Measurements from ENCODE around the gene RIMS1.
"Not testable (repeated sequence)": the region's sequence is repeated elsewhere in the genome, so short reads cannot be mapped to it uniquely, and the experiment has no call there.

The RIMS1 gene

GRCh38 chr6:72246926-72247325 is 360.6 kb downstream of the RIMS1 start:
- DNase-seq (ENCODE audit: low spot score), result no peak

- no peak for DNase-seq (ENCODE audit: low spot score)
Measured at GRCh38 chr6:72248621-72249020, 362.3 kb downstream of the RIMS1 start.

- no peak for DNase-seq (ENCODE audit: low spot score)
Measured at GRCh38 chr6:72250664-72251063, 364.3 kb downstream of the RIMS1 start.

- no peak for DNase-seq (ENCODE audit: low spot score)
Measured at GRCh38 chr6:72260489-72260888, 374.1 kb downstream of the RIMS1 start.

- DNase-seq (ENCODE audit: low spot score), result no peak
Measured at GRCh38 chr6:72261554-72261953, 375.2 kb downstream of the RIMS1 start.

GRCh38 chr6:72262254-72262653 is 375.9 kb downstream of the RIMS1 start:
- no peak for DNase-seq (ENCODE audit: low spot score)

- no peak for DNase-seq (ENCODE audit: low spot score)
Measured at GRCh38 chr6:72267470-72267869, 381.1 kb downstream of the RIMS1 start.

- DNase-seq (ENCODE audit: low spot score), result no peak
Measured at GRCh38 chr6:72271531-72271930, 385.2 kb downstream of the RIMS1 start.

GRCh38 chr6:72272958-72273357 is 386.6 kb downstream of the RIMS1 start:
- DNase-seq (ENCODE audit: low spot score), result no peak

GRCh38 chr6:72275888-72276287 is 389.5 kb downstream of the RIMS1 start:
- no peak for DNase-seq (ENCODE audit: low spot score)

- DNase-seq (ENCODE audit: low spot score), result no peak
Measured at GRCh38 chr6:72282201-72282600, 395.9 kb downstream of the RIMS1 start.

- DNase-seq (ENCODE audit: low spot score), result no peak
Measured at GRCh38 chr6:72283571-72283970, 397.2 kb downstream of the RIMS1 start.

- no peak for DNase-seq (ENCODE audit: low spot score)
Measured at GRCh38 chr6:72286911-72287311, 400.6 kb downstream of the RIMS1 start.

GRCh38 chr6:72287801-72288200 is 401.5 kb downstream of the RIMS1 start:
- no peak for DNase-seq (ENCODE audit: low spot score)

- DNase-seq (ENCODE audit: low spot score), result no peak
Measured at GRCh38 chr6:72288592-72288991, 402.2 kb downstream of the RIMS1 start.

- DNase-seq (ENCODE audit: low spot score), result no peak
Measured at GRCh38 chr6:72290620-72291019, 404.3 kb downstream of the RIMS1 start.

GRCh38 chr6:72296375-72296774 is 410.0 kb downstream of the RIMS1 start:
- no peak for DNase-seq (ENCODE audit: low spot score)

GRCh38 chr6:72305971-72306370 is 419.6 kb downstream of the RIMS1 start:
- no peak for DNase-seq (ENCODE audit: low spot score)

- no peak for DNase-seq (ENCODE audit: low spot score)
Measured at GRCh38 chr6:72316675-72317380, 430.5 kb downstream of the RIMS1 start.

GRCh38 chr6:72321788-72322187 is 435.4 kb downstream of the RIMS1 start:
- DNase-seq (ENCODE audit: low spot score), result no peak

- DNase-seq (ENCODE audit: low spot score), result no peak
Measured at GRCh38 chr6:72322771-72323170, 436.4 kb downstream of the RIMS1 start.

GRCh38 chr6:72324591-72324990 is 438.2 kb downstream of the RIMS1 start:
- DNase-seq (ENCODE audit: low spot score), result no peak

- no peak for DNase-seq (ENCODE audit: low spot score)
Measured at GRCh38 chr6:72328775-72329174, 442.4 kb downstream of the RIMS1 start.

GRCh38 chr6:72335203-72335602 is 448.9 kb downstream of the RIMS1 start:
- not testable (repeated sequence) for DNase-seq (ENCODE audit: low spot score)
